ENCODE measurements around the gene TUSC2. TPM values are rescaled to one million over a fixed set of nuclear protein-coding genes. Genes with fewer than 3 reads are reported as not detected.

TUSC2 gene
- total RNA-seq, 1 experiment from 2014 or later = 34.0 TPM

DNA sequence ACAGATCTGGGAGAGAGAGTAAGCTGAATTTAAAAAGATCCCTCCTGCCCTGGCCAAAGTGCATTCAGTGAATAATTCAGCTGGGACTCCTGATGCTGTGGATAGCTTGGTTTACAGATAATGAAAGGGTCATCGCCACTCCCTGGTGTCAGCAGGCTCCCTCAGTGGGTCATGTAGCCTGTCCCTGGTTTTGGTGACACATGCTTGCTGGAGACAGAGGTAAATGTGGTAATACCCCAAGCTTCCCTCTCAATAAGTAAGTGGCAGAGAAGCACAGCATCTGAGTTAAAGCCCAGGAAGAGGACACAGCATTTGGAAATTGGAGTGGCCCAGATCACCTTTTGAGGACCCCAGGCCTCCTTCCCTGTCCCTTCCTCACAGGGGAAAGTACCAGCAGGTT, 29.5 kb upstream of the TUSC2 start:
- Histone ChIP-seq H3K79me2 (ENCODE audit: insufficient read depth, low read length) (peaks cover 47% of the 10 kb centered on the region), H3K36me3 (ENCODE audit: control insufficient read depth in 1 of 2, insufficient read depth in 2 of 2, low read length in 2 of 2) (peaks cover 14 to 31% of the 10 kb centered on the region in 2 experiments; a peak in 3 of 4 replicates), H3K9ac (ENCODE audit: low read length) (no peak overlapping the region), H3K9me2 (ENCODE audit: insufficient read depth) (no peaks in the 10 kb centered on the region), H3K4me3 (replicated peaks in 1 of 2; ENCODE audit: low read depth in 1 of 2, low read length in 2 of 2) (no peak overlapping the region), H3K27ac (ENCODE audit: low read depth, low read length) (no peak overlapping the region), H4K20me1 (ENCODE audit: insufficient read depth) (no peaks in the 10 kb centered on the region), H3K4me2 (ENCODE audit: low read length) (peak overlapping the region; percentile 89), H3K27me3 (ENCODE audit: insufficient read depth, low read length) (no peaks in the 10 kb centered on the region), H3K9me3 (ENCODE audit: control insufficient read depth in 1 of 2, insufficient read depth in 1 of 2, low read depth in 1 of 2, low read length in 2 of 2) (no peaks in the 10 kb centered on the region), H3K4me1 (ENCODE audit: control insufficient read depth in 1 of 2, insufficient read depth in 2 of 2, low read length in 2 of 2) (peaks cover 9 to 36% of the 10 kb centered on the region in 2 experiments; a peak in 3 of 4 replicates), H2AFZ (ENCODE audit: low read depth, low read length, poor library complexity, severe bottlenecking) (no peak overlapping the region)
- ATAC-seq = no peak
- CTCF ChIA-PET = no interaction called here
- no peak for DNase-seq (ENCODE audit: low read depth, low spot score)
- no peak for TF ChIP-seq SIN3A (IDR thresholded peaks at IDR 0.05; ENCODE audit: low read depth)
- no peak for TF ChIP-seq ZNF274 (IDR thresholded peaks at IDR 0.05; ENCODE audit: low read depth, low read length)
- TF ChIP-seq SP1 (IDR thresholded peaks at IDR 0.05; ENCODE audit: low read depth) = no peak
- TF ChIP-seq ZFX (IDR thresholded peaks at IDR 0.05) = no peak
- no peak for TF ChIP-seq YY1 (IDR thresholded peaks at IDR 0.05; ENCODE audit: extremely low read depth, insufficient replicate concordance, low read depth, low read length)
- TF ChIP-seq, protein P1, sequence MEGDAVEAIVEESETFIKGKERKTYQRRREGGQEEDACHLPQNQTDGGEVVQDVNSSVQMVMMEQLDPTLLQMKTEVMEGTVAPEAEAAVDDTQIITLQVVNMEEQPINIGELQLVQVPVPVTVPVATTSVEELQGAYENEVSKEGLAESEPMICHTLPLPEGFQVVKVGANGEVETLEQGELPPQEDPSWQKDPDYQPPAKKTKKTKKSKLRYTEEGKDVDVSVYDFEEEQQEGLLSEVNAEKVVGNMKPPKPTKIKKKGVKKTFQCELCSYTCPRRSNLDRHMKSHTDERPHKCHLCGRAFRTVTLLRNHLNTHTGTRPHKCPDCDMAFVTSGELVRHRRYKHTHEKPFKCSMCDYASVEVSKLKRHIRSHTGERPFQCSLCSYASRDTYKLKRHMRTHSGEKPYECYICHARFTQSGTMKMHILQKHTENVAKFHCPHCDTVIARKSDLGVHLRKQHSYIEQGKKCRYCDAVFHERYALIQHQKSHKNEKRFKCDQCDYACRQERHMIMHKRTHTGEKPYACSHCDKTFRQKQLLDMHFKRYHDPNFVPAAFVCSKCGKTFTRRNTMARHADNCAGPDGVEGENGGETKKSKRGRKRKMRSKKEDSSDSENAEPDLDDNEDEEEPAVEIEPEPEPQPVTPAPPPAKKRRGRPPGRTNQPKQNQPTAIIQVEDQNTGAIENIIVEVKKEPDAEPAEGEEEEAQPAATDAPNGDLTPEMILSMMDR (IDR thresholded peaks at IDR 0.05 in 2 of 3, conservative IDR thresholded peaks at IDR 0.05 in 1 of 3; ENCODE audit: borderline replicate concordance in 1 of 3, insufficient read depth in 1 of 3, low read depth in 2 of 3, low read length in 2 of 3) = no peak
- TF ChIP-seq RAD21 (IDR thresholded peaks at IDR 0.05; ENCODE audit: low read depth) = no peak
- TF ChIP-seq JUND (IDR thresholded peaks at IDR 0.05) = no peak
- no peak for TF ChIP-seq CBX3 (IDR thresholded peaks at IDR 0.05; ENCODE audit: low read depth)
- no peak for TF ChIP-seq ZBTB33 (IDR thresholded peaks at IDR 0.05; ENCODE audit: extremely low read depth, insufficient replicate concordance, low read length)
- BruUV-seq (replicated peaks) = no TSS peak
- RAD21 ChIA-PET (ENCODE audit: low non-redundant PET in 1 of 2, low total read pairs in 2 of 2, uncharacterized antibody in 2 of 2, unreplicated experiment in 2 of 2) = no interaction called here
- intact Hi-C loops (cut with micrococcal nuclease) = loop anchor here (10.0 kb wide), 1 partner anchor 1027 kb away; the partner anchor contains the start of gene MANF
- POLR2A ChIA-PET = no interaction called here
